Frontal cortex (tissue), 4 donors: ENCODE results near the gene PLEKHO1. TPM values are rescaled to one million over a fixed set of nuclear protein-coding genes. Genes with fewer than 3 reads are reported as not detected.

Source experiments
- DNase-seq, 2 donors: peaks; one replicate each; pipeline ENCODE4 v3.0.0; 2012; ENCODE audit warnings: low spot score in 2 of 2
- FAIRE-seq: peaks from 2 replicates; lab custom pipeline; 2012; peaks lifted over from hg19 to GRCh38; lab: Jason Lieb, UNC
- total RNA-seq: library from RNA; depleted of rRNA; stranded (reverse); fragments of >200 nt; gene quantifications from one replicate; pipeline ENCODE4 v1.2.3, GENCODE V29; 2014
- donor health status: control.
- donor health status: control.
- donor health status: control.

PLEKHO1 gene
- total RNA-seq, 1 donor from 2014 or later: 76.6 TPM

DNA sequence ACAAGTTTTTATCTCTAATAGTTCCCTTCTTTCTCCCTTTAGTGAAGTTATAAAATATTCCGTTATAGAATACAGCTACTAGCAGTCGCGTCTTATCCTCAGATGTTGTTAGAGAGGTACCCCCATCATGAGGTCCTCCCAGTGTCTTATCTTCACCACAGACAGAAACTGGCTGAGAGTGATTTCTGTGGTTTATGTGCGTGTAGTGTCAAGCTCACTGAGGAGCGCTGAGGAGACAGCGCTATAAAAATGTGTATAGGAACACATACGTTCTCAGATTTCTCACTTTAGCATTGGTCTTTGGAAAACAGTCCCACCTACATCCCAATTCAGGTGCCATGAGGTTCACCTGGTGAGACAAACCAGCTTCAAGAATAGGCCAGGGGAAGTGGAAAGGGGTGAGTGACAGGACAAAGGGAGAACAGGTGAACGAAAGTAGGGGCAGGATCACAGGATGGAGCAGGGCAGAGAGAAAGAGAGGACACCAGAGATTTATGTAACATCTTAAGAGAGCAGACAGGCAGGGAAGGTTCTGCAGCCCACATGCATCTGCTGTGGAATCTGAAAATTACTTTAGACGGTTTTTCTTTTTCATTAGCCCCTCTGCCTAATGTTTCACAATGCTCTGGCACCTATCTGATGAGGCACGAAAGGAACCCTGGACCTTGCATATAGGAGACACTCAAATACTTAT lies 2.7 kb upstream of the PLEKHO1 start:
- FAIRE-seq (no peak), DNase-seq (no peak)

DNA sequence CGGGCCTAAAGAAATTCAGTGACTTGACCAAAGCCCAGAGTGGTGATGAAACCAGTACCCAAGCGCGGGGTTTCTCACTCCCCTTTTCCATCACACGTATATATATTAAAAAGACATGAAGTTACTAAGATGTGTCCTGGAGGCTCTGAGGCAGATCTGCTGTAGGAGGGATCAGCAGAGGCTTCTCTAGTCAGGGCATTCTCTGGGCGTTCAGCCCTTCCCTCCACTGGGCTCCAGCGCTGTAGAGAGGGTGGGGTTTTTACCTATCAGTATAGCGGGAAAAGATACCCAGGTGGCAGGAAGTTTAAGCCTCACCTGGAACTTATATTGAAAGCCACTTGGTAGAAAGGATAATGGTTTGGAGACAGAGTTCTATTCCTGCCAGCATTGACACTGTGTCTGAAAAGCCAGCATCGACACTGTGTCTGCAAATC lies 862 bp upstream of the PLEKHO1 start:
- no peak for FAIRE-seq
- DNase-seq: no peak

DNA sequence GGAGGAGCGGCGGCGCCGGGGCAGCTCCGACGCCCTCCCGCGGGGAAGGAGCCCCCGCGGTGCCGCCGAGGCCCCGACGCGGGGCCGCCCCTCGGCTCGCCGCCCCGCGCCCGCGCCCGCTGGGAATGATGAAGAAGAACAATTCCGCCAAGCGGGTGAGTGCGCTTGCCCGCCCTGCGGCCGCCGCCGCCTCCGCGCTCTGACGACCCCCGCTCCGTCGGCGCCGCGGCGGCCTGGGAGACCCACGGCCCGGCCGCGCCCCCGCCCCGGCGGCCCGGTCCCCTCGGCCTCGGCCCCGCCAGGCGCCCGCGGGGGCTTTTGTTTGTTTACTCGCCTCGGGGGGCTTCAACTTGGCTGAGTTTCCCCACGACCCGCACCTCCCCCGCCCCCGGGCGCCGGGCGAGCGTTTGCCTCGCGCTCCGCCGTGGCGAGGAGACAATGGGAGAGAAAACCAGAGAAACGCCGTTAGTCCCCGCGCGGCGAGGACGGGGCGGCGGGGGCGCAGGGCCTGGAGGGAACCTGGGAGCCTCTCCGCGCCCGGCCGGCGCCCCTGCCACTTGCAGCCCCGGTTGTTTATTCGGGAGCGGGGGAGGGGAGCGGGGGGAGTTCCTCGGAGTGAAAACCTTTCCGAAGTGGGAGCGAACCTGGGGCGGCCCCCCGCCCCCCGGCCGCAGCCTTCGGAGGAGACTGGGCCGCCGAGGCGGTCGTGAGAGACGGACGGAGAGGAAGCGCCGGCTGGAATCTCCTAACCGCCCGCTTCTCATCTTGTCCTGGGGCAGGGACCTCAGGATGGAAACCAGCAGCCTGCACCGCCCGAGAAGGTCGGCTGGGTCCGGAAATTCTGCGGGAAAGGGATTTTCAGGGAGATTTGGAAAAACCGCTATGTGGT lies 661 bp downstream of the PLEKHO1 start:
- FAIRE-seq (no peak), DNase-seq (peak in 1 of 2 donors; percentile 46)

- DNase-seq: no peak
- no peak for FAIRE-seq
These were observed 1.8 kb downstream of the PLEKHO1 start for GRCh38 chr1:150151291-150152181.

GRCh38 chr1:150152182-150152536 lies 2.4 kb downstream of the PLEKHO1 start:
- no peak for DNase-seq
- no peak for FAIRE-seq

GRCh38 chr1:150152772-150153456 lies 3.2 kb downstream of the PLEKHO1 start:
- FAIRE-seq (no peak), DNase-seq (no peak)

- FAIRE-seq (no peak), DNase-seq (no peak)
These were observed 4.4 kb downstream of the PLEKHO1 start for GRCh38 chr1:150154143-150154542.

GRCh38 chr1:150155413-150156071 lies 5.8 kb downstream of the PLEKHO1 start:
- DNase-seq (no peak), FAIRE-seq (no peak)

DNA sequence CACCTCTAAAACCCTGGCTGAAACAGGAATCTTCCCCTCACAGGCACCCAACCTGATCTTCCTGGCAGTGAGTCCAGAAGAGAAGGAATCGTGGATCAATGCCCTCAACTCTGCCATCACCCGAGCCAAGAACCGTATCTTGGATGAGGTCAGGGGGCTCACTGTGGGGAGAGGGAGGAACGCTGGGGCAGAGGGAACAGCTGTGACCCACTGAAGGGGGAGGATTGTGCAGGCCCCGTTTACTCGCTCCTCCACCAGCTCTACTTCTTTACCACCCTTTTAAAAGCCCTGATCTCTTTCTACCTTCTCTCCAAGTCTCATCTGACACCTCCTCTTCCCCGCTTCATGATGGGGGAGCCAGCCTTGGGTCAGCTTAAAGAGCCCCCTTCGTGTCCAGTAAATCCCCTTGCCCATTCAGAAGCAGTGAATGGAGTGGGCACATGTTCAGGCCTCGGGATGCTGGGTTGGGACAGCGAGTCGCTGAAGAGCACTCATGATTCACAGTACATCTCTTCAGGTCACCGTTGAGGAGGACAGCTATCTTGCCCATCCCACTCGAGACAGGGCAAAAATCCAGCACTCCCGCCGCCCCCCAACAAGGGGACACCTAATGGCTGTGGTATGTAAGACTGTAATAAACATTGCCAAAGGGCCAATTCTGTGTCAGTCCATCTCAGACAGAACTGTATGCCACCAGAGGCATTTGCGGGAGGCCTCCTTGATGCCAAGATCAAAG lies 7.3 kb downstream of the PLEKHO1 start:
- no peak for DNase-seq
- FAIRE-seq: no peak

- no peak for FAIRE-seq
- DNase-seq: no peak
These were observed 9.8 kb downstream of the PLEKHO1 start for GRCh38 chr1:150159550-150159949.

DNA sequence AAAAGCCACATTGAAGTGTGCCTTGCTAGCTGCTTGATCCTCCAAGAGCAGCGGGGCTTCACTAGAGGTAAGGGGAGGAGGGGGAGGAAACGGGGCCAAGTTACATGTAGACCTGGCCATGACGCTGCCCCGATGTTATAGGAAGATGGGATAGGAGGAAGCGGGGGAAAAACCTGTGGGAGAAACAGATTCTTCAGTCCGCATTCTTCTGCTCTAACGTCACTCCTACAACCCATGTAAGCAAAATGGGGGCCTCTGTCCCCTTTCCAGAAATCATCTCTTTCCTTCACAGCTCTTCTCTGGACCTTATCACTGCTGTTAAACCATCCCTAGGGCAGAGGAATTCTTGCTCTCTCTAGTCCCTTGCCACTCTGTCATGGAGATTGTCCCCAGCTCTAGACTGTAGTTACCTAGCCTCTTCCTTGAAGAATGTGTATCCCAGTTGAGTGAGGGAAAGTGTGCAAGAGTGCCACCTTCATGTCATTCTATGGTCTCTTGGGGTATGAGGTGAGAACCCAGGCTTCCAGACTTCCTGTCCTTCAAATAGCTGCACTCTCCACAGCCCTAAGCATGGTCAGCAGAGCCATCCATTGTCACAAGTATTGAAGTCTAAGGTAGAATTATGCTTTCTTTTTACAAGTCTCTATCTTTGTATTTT lies 11.4 kb downstream of the PLEKHO1 start:
- no peak for FAIRE-seq
- no peak for DNase-seq

DNA sequence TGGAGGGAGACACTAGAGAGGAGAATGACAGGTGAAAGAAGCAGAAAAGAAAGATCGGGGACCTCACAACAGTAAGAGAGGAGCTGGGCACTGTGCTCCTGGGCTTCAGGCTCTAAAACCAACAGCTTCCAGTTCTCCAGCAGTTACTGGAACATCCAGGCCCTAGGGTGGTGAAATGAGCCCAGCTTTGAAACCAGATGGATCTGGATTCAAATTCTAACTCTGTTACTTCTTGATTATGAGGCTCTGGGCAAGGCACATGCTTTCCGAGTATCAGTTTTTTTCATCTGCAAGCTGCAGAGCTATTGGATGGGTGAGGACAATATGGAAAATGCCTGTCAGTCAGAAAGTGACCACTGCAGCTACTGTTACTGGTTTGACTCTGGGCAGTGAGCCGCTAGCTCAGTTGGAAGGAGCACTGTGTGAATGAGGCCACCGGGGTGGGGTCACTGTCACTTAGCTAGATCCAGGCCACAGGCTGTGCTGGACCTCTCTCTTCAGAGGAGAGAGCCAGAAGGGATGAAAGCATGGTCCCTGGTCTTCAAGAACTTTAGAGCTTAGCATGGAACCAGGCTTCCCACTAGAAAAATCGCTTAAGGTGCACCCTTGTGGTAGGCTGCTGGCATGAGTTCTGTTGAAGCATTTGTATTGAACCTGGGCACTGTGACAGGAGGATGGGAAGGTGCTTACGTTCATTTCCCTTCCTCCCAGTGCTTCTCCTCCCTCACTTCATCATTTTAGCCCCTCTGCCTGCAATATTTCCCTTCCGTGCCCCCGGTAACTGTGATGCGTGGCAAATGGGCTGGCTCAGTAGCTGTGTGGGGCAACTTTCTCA lies 12.2 kb downstream of the PLEKHO1 start:
- FAIRE-seq (no peak), DNase-seq (no peak)

- FAIRE-seq: no peak
- no peak for DNase-seq
These were observed 12.8 kb downstream of the PLEKHO1 start for GRCh38 chr1:150162582-150162861.

- FAIRE-seq (no peak), DNase-seq (peak in 1 of 2 donors; percentile 83)
These were observed 13.4 kb downstream of the PLEKHO1 start for GRCh38 chr1:150162862-150163706.

- DNase-seq: no peak
- FAIRE-seq: no peak
These were observed 14.5 kb downstream of the PLEKHO1 start for GRCh38 chr1:150164224-150164623.

DNA sequence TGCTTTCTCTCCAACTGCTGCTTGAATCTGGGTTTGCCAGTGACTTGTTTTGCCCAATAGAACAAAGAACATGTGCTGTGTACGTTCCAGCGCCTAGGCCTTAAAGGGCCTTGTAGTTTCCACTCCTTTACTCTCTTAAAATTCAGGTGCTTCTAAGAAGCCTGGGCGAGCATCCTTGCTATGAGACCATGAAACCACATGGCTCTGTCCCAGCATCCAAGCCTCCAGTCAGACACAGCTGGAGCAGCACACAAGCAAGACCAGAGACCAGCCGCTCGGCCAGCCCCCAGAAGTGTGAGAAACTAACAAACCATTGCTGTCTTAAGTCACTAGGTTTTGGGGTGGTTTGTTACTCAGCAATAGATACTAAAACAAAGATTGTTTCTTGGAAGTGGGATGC lies 15.1 kb downstream of the PLEKHO1 start:
- DNase-seq: no peak

More for the DNA sequence above, 15.1 kb downstream of the PLEKHO1 start:
- FAIRE-seq: no peak
